ENCODE measurements around the gene SOX13. TPM values are rescaled to one million over a fixed set of nuclear protein-coding genes. Genes with fewer than 3 reads are reported as not detected.

The SOX13 gene
- total and polyA plus RNA-seq, 2 of the 4 experiments (the other 2 are of a cell fraction): 0.54 to 3.5 TPM

DNA sequence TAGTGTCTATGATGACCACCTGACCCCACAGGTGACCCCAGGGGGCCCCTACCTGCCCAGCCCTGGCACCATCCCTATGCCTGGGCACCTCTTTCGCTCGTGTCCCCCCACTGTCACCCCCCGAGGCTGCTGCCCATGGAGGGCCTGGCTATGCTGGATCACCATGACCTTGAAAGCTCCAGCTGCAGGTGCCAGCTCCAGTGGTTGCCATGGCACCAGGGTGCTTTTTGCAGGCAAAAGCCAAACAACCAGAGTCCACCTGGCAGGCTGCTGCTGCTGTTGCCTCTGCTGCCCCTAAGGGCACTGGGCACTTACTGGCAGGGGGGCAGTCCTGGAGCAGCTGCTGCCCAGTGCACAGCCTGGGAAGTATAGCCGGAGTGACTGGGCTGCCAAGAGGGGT lies 57.3 kb downstream of the SOX13 start:
- Histone ChIP-seq H3K79me1 (ENCODE audit: low read depth in 1 of 2, low read length in 2 of 2) (no peaks in the 10 kb centered on the region), H3K23ac (ENCODE audit: low read depth, low read length) (no peak overlapping the region), H3K36me3 (ENCODE audit: control insufficient read depth, insufficient read depth, low read length) (peaks cover 9% of the 10 kb centered on the region), H3K18ac (ENCODE audit: low read depth, low read length) (no peak overlapping the region), H2BK5ac (ENCODE audit: low read depth, low read length, poor library complexity, severe bottlenecking) (peak overlapping the region; percentile 54), H2BK20ac (ENCODE audit: low read depth, low read length) (peak overlapping the region; percentile 96), H2AK9ac (replicated peaks; ENCODE audit: low read depth, low read length, poor library complexity) (peak overlapping the region; percentile 86), H3K4me2 (ENCODE audit: low read depth, low read length) (no peak overlapping the region), H2BK120ac (ENCODE audit: low read depth, low read length) (peak overlapping the region; percentile 89), H3K14ac (replicated peaks; ENCODE audit: low read depth, low read length) (0 out of 2 replicates have a peak overlapping the region, but pooled peaks have one; percentile 43), H3K9me3 (ENCODE audit: control insufficient read depth, insufficient read depth, low read length) (no peaks in the 10 kb centered on the region), H3K27me3 (ENCODE audit: control insufficient read depth, insufficient read depth, low read length) (no peaks in the 10 kb centered on the region), H3K56ac (ENCODE audit: extremely low read depth, insufficient read depth, low read length) (no peak overlapping the region), H4K8ac (ENCODE audit: low read depth in 2 of 2, low read length in 2 of 2) (peak overlapping the region; percentile 21 to 92; a peak in 3 of 4 replicates), H3K9me1 (ENCODE audit: insufficient read depth, low read length) (peaks cover 18% of the 10 kb centered on the region), H4K91ac (ENCODE audit: insufficient read depth, low read depth, low read length) (peak overlapping the region; percentile 86; the same call in 1 of the 2 replicates), H2AFZ (replicated peaks; ENCODE audit: low read length, poor library complexity) (no peak overlapping the region), H4K20me1 (ENCODE audit: insufficient read depth, low read length) (no peaks in the 10 kb centered on the region), H3K4me3 (ENCODE audit: insufficient read depth, low read depth, low read length) (no peak overlapping the region), H3K9ac (ENCODE audit: low read depth, low read length) (no peak overlapping the region), H3K4ac (ENCODE audit: low read depth, low read length) (peak overlapping the region; percentile 85), H2BK15ac (ENCODE audit: low read depth, low read length) (no peak overlapping the region), H3K4me1 (ENCODE audit: control insufficient read depth, insufficient read depth, low read length) (peaks cover 19% of the 10 kb centered on the region), H2AK5ac (ENCODE audit: low read depth, low read length) (peak overlapping the region; percentile 59; the same call in 1 of the 2 replicates), H3K27ac (ENCODE audit: insufficient read depth, low read length) (no peak overlapping the region; the same call in 1 of the 2 replicates), H4K5ac (ENCODE audit: low read depth, low read length) (no peak overlapping the region)
- TF ChIP-seq SMC3 (IDR thresholded peaks at IDR 0.05; ENCODE audit: low read depth, low read length): no peak
- TF ChIP-seq MXI1 (IDR thresholded peaks at IDR 0.05; ENCODE audit: borderline replicate concordance, low read depth, low read length): no peak
- no peak for TF ChIP-seq RFX5 (IDR thresholded peaks at IDR 0.05; ENCODE audit: low read depth, low read length)
- no peak for TF ChIP-seq MAZ (IDR thresholded peaks at IDR 0.05; ENCODE audit: borderline replicate concordance, low read depth, low read length)
- TF ChIP-seq, protein P1, sequence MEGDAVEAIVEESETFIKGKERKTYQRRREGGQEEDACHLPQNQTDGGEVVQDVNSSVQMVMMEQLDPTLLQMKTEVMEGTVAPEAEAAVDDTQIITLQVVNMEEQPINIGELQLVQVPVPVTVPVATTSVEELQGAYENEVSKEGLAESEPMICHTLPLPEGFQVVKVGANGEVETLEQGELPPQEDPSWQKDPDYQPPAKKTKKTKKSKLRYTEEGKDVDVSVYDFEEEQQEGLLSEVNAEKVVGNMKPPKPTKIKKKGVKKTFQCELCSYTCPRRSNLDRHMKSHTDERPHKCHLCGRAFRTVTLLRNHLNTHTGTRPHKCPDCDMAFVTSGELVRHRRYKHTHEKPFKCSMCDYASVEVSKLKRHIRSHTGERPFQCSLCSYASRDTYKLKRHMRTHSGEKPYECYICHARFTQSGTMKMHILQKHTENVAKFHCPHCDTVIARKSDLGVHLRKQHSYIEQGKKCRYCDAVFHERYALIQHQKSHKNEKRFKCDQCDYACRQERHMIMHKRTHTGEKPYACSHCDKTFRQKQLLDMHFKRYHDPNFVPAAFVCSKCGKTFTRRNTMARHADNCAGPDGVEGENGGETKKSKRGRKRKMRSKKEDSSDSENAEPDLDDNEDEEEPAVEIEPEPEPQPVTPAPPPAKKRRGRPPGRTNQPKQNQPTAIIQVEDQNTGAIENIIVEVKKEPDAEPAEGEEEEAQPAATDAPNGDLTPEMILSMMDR (conservative IDR thresholded peaks at IDR 0.05; ENCODE audit: low read depth, low read length): no peak
- no peak for TF ChIP-seq BHLHE40 (IDR thresholded peaks at IDR 0.05; ENCODE audit: low read depth, low read length)
- TF ChIP-seq, protein P2, sequence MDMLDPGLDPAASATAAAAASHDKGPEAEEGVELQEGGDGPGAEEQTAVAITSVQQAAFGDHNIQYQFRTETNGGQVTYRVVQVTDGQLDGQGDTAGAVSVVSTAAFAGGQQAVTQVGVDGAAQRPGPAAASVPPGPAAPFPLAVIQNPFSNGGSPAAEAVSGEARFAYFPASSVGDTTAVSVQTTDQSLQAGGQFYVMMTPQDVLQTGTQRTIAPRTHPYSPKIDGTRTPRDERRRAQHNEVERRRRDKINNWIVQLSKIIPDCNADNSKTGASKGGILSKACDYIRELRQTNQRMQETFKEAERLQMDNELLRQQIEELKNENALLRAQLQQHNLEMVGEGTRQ (IDR thresholded peaks at IDR 0.05; ENCODE audit: low read depth, low read length): no peak
- no peak for TF ChIP-seq RCOR1 (IDR thresholded peaks at IDR 0.05; ENCODE audit: insufficient replicate concordance, low read length)
- TF ChIP-seq RAD21 (IDR thresholded peaks at IDR 0.05; ENCODE audit: low read length): no peak
- TF ChIP-seq MAFK (IDR thresholded peaks at IDR 0.05; ENCODE audit: low read depth, low read length): no peak
- no peak for TF ChIP-seq POLR2A (IDR thresholded peaks at IDR 0.05; ENCODE audit: low read depth, low read length)
- no peak for TF ChIP-seq CEBPB (IDR thresholded peaks at IDR 0.05; ENCODE audit: low read depth, low read length)
- TF ChIP-seq, protein P3, sequence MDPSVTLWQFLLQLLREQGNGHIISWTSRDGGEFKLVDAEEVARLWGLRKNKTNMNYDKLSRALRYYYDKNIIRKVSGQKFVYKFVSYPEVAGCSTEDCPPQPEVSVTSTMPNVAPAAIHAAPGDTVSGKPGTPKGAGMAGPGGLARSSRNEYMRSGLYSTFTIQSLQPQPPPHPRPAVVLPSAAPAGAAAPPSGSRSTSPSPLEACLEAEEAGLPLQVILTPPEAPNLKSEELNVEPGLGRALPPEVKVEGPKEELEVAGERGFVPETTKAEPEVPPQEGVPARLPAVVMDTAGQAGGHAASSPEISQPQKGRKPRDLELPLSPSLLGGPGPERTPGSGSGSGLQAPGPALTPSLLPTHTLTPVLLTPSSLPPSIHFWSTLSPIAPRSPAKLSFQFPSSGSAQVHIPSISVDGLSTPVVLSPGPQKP (IDR thresholded peaks at IDR 0.05; ENCODE audit: borderline replicate concordance, low read depth, low read length): no peak
- TF ChIP-seq NFE2L2 (IDR thresholded peaks at IDR 0.05; ENCODE audit: low read depth, low read length): no peak
- TF ChIP-seq CHD1 (IDR thresholded peaks at IDR 0.05; ENCODE audit: low read depth, low read length): no peak
- TF ChIP-seq FOS (IDR thresholded peaks at IDR 0.05; ENCODE audit: low read depth, low read length): no peak
- dilution Hi-C loops (cut with HindIII; ENCODE audit: low sequenced_read_pairs, unreplicated experiment) (loop anchor here (25.0 kb wide), 1 partner anchor 268 kb away; the partner anchor contains the start of gene SNRPE), in situ Hi-C loops (cut with MboI; ENCODE audit: low sequenced_read_pairs) (no loop called here), intact Hi-C loops (cut with micrococcal nuclease) (no loop called here)
- ChIA-PET CTCF (interaction anchor here (0.7 to 7.8 kb wide), 2 partner anchors 259 to 269 kb away, joined by 4 to 95 read pairs; no protein-coding TSS in a partner anchor), POLR2A (ENCODE audit: unreplicated experiment) (no interaction called here)
- no TSS peak for BruUV-seq (replicated peaks)
- ATAC-seq (ENCODE audit: low read depth) (no peak), DNase-seq (no peak)
- 92% methylated on average over 2 of the region's 4 CpGs; no CpG with 5 or more reads in 1 of the 2 experiments for WGBS, 2 experiments (ENCODE audit: extremely low coverage in 2 of 2, insufficient read length in 1 of 2)
